Activated T-helper 1 cell treated with Interleukin-2 at 50 U/mL for 16 hours (primary cell): ENCODE results near the gene TTC39C.
A peak's percentile ranks its signal among the peaks of the same experiment; 100 is the strongest.
"Not testable (repeated sequence)": the region's sequence is repeated elsewhere in the genome, so short reads cannot be mapped to it uniquely, and the experiment has no call there.

Experiments used
- DNase-seq: peaks from one replicate; pipeline ENCODE4 v3.0.0-alpha.2; 2020; ENCODE audit warnings: low read depth

Gene TTC39C

GRCh38 chr18:24018299-24018886, 3.8 kb downstream of the TTC39C start:
- no peak for DNase-seq

GRCh38 chr18:24019641-24020331, 5.2 kb downstream of the TTC39C start:
- DNase-seq: peak; percentile 20

DNA sequence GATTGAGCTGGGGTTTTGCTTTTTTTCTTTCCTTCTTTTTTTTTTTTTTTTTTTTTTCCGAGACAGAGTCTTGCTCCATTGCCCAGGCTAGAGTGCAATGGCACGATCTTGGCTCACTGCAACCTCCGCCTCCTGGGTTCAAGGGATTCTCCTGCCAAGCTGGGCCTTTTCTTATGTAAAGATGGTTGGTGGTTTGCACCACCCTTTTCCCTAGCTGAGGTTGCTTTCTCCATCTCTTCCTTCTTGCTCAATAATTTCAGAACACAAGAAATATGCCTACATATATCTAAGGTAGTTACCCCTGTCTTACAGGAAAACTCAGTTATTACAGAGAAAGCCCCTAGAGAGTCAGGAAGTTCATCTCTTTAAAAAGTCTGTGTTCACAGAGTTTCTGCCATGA, 7.0 kb downstream of the TTC39C start:
- DNase-seq: no peak

DNA sequence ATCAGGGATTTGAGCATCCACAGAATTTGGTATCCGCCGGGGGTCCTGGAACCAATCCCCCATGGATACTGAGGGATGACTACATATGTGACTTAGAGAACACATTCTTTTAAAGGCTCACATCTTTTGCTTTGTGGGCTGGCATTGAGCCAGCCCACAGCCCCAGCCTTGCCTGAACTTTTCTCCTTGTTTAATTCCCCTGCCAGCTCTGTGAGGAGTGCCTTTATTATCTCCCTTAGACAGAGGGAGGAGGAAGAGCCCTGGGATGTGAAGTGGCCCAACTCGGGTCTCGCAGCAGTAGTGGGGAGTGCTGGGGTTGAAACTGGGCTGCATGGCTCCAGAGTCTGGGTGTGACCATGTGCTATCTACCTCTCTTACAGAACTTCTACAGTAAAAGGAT, 7.6 kb downstream of the TTC39C start:
- no peak for DNase-seq

DNA sequence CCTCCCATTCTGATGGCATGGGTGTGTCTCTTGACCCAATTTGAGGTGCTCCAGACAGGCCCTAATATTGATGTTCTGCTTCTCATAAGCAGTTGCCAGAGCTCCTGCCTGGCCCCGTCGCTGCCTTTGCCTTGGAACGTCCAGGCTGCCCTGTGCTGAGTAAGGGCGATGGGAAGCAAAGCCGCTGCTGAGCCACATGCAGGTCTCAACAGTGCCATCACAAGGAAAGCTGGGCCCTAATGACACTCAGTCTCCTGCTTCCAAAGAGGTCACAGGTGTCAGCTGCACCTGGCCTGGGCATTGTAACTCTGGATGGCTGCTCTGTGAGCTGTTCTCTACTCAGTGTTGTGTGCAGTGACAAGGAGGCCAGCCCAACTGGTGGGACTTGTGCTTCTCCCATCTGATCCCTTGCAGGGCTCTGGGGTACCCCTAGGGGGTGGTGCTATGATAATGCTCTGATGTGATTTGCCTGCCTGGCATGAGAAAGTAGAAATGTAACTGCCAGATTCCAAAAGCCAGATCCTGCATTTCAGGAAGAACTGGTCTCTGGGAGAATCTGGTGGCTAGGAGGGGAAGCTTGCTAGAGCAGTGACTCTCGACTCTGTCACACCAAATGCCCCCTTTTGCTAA, 8.7 kb downstream of the TTC39C start:
- DNase-seq: no peak

- DNase-seq: no peak
Observed at GRCh38 chr18:24024425-24024824, 9.9 kb downstream of the TTC39C start.

GRCh38 chr18:24026457-24026856, 11.9 kb downstream of the TTC39C start:
- no peak for DNase-seq

DNA sequence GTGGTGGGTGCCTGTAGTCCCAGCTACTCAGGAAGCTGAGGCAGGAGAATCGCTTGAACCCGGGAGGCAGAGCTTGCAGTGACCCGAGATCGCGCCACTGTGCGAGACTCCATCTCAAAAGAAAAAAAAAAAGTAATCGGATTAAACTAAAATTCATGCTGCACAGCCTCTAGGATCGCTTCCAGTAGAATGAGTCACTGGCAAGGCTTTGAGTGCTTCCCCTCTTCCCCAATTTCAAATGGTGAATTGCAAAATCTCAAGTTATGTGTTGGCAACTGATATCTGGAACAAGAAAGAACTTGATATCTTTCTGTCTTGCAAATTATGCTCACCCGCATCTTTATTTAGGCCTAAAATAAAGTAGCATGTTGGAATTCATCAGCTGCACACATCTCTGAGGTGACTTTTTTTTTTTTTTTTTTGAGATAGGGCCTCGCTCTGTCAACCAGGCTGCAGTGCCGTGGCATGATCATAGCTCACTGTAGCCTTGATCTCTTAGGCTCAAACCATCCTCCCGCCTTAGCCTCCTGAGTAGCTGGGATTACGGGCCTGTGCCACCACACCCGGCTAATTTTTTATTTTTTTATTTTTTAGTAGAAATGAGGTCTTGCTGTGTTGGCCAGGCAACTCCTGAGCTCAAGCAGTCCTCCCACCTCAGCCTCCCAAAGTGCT, 12.7 kb downstream of the TTC39C start:
- DNase-seq: no peak

DNA sequence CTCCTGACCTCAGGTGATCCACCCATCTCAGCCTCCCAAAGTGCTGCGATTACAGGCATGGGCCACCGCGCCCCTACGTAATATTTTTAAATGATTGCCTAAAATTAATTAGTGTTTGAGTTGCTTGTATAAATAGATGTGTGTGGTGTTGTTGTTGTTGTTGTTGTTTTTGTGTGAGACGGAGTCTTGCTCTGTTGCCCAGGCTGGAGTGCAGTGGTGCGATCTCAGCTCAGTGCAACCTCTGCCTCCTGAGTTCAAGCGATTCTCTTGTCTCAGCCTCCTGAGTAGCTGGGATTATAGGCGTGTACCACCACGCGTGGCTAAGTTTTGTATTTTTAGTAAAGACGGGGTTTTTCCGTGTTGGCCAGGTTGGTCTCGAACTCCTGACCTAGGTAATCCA, 14.4 kb downstream of the TTC39C start:
- DNase-seq: not testable (repeated sequence)

DNA sequence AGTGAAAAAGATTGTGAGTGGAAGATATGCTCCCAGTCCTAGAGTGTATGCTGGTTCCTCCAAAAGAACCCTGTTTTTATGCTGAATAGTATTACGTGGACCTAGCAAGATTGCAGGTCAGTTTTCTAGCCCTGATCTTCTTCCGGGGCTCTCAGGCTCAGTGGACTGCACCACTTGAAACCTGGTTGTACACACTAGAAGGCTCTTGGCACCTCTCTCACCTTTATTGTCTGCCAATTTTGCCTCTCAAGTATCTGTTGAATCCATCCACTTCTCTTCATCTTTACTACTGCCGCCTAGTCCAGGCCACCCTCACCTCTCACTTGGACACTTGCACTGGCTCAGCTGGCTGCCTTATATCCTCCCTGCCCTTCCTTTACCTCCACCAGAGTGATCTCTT, 16.8 kb downstream of the TTC39C start:
- DNase-seq: no peak

DNA sequence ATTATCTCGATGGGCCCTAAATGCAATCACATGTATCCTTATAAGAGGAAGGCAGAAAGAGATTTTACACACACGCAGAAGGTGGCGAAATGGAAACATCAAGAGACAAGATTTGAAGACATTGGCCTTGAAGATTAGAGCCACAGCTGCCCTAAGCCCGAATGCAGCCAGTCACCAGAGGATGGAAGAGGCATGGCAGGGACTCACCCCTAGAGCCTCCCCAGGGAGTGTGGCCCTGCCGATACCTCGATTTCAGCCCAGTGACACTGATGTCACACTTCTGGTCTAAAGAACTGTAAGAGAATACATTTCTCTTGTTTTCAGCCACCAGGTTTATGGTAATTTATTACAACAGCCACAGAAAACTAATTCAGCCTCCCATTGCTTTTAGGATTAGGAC, 17.4 kb downstream of the TTC39C start:
- no peak for DNase-seq

GRCh38 chr18:24033641-24034412, 19.3 kb downstream of the TTC39C start:
- DNase-seq: no peak

GRCh38 chr18:24035316-24035715, 20.8 kb downstream of the TTC39C start:
- DNase-seq: no peak

GRCh38 chr18:24039671-24040070, 25.1 kb downstream of the TTC39C start:
- no peak for DNase-seq

- DNase-seq: no peak
Observed at GRCh38 chr18:24041691-24042090, 27.1 kb downstream of the TTC39C start.

DNA sequence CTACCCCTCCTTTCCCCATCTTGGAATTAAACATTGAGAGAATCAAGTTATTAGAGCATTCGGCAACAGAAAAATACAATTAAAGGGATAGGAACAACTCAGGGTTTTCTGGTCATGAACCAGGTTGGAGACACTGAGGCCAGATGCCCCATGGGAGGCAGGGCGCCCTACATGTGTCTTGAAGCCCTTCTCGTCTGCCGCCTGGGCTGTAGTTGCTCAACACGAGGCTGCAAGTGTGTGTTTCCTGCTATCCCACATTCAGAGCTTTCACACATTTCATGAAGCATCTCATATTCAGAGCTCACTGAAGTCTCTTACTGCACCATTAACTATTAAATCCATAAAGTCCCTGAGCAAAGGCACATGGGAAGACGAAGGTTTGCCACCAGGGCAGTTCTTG, 28.8 kb downstream of the TTC39C start:
- DNase-seq: no peak

- no peak for DNase-seq
Observed at GRCh38 chr18:24048261-24048660, 33.7 kb downstream of the TTC39C start.

- no peak for DNase-seq
Observed at GRCh38 chr18:24049142-24049541, 34.6 kb downstream of the TTC39C start.

- no peak for DNase-seq
Observed at GRCh38 chr18:24051031-24051947, 36.7 kb downstream of the TTC39C start.

GRCh38 chr18:24052053-24052452, 37.5 kb downstream of the TTC39C start:
- DNase-seq: no peak

- DNase-seq: no peak
Observed at GRCh38 chr18:24053211-24053610, 38.7 kb downstream of the TTC39C start.
